Activated CD4-positive, alpha-beta T cell treated with anti-CD3 and anti-CD28 coated beads, Interleukin-2, amount 10 ng/mL, durations not matched to agents 24 days and 14 days (primary cell): ENCODE data around the gene UBR3. TPM values are rescaled to one million over a fixed set of nuclear protein-coding genes. Genes with fewer than 3 reads are reported as not detected.
A peak's percentile ranks its signal among the peaks of the same experiment; 100 is the strongest.
"Not testable (repeated sequence)": the region's sequence is repeated elsewhere in the genome, so short reads cannot be mapped to it uniquely, and the experiment has no call there.

Source experiments
- DNase-seq: peaks from one replicate; pipeline ENCODE4 v3.0.0; 2022
- H3K27ac Mint-ChIP-seq: one replicate; pipeline ENCODE4 v1.8.0; 2022; ENCODE audit warnings: mild to moderate bottlenecking, mixed read lengths
- H3K27me3 Mint-ChIP-seq: one replicate; pipeline ENCODE4 v1.8.0; 2022; ENCODE audit warnings: mixed read lengths
- H3K36me3 Mint-ChIP-seq: one replicate; pipeline ENCODE4 v1.8.0; 2022; ENCODE audit warnings: low read depth, mild to moderate bottlenecking, mixed read lengths
- H3K4me1 Mint-ChIP-seq: one replicate; pipeline ENCODE4 v1.8.0; 2021; ENCODE audit warnings: mixed read lengths
- H3K4me3 Mint-ChIP-seq: one replicate; pipeline ENCODE4 v1.8.0; 2022; ENCODE audit warnings: mild to moderate bottlenecking, moderate library complexity, mixed read lengths
- H3K9me3 Mint-ChIP-seq: one replicate; pipeline ENCODE4 v1.8.0; 2021; ENCODE audit warnings: mixed read lengths
- intact Hi-C: fragments of 100-400 bp; cut with micrococcal nuclease; formaldehyde crosslinking; loops from one replicate; pipeline ENCODE4 v1.15.1; 2023
- total RNA-seq: library from RNA; stranded (reverse); gene quantifications from 2 replicates; pipeline ENCODE4 v1.2.3, GENCODE V29; 2022

UBR3 gene
- total RNA-seq, 1 donor from 2014 or later = 25.8 TPM

DNA sequence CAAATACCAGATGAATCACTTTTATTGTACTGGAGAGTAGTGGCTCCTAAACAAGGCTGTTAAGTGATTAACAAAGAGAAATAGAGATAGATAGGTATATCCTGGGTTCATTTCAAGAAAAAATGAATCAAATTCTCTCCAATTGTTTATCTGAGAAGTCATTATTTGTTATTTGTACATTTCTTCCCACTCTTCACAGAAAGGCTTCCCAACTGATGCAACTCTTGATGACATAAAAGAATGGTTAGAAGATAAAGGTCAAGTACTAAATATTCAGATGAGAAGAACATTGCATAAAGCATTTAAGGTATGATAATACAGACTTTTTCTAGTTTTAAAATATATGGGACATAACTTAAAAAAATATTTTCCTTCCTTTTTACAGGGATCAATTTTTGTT is 20.7 kb upstream of the UBR3 start:
- intact Hi-C loops = no loop called here
- DNase-seq = no peak
- no peaks in the 10 kb centered on the region for H3K27me3 Mint-ChIP-seq
- H3K36me3 Mint-ChIP-seq = peaks cover 51% of the 10 kb centered on the region
- no peak overlapping the region for H3K27ac Mint-ChIP-seq
- peaks cover 6% of the 10 kb centered on the region for H3K4me1 Mint-ChIP-seq
- H3K9me3 Mint-ChIP-seq = no peaks in the 10 kb centered on the region
- no peak overlapping the region for H3K4me3 Mint-ChIP-seq

DNA sequence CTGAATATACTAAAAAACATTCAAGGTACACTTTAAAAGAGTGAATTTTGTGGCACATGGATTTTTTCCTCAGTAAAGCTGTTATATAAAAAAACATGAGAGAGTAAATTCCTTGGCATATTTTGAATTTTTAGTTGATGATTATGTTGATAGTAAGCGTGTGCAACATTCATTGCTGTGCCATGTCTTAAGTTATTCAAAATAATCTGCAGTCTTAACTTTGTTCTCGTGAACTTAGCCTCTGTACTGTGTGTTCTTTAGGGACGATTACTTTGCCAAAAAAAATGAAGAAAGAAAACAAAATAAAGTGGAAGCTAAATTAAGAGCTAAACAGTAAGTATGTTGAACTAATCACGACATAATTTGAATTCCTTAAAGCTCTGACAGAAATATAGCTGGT is 19.0 kb upstream of the UBR3 start:
- no peak overlapping the region for H3K27ac Mint-ChIP-seq
- no peaks in the 10 kb centered on the region for H3K9me3 Mint-ChIP-seq
- H3K4me1 Mint-ChIP-seq = no peaks in the 10 kb centered on the region
- H3K36me3 Mint-ChIP-seq = peaks cover 50% of the 10 kb centered on the region
- DNase-seq = no peak
- intact Hi-C loops = no loop called here
- H3K4me3 Mint-ChIP-seq = no peak overlapping the region
- H3K27me3 Mint-ChIP-seq = no peaks in the 10 kb centered on the region

DNA sequence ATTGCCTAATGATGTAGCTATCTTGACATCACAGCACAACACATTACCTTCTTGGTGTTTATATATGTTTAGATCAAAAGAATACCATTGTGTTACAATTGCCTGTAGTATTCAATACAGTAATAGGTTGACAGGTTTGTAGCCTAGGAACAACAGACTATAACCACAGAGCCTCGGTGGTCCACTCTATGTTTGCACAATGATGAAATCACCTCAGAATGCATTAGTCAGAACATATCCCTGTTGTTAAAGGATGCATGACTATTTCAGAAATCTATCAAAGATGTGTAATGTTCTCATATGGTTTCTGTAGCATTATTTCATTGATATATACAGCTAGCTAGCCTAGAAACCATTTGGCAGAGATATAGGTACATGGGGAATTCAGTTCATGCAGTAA is 11.4 kb upstream of the UBR3 start:
- DNase-seq = no peak
- intact Hi-C loops = no loop called here
- Mint-ChIP-seq H3K9me3 (no peaks in the 10 kb centered on the region), H3K4me1 (peaks cover 8% of the 10 kb centered on the region), H3K27me3 (no peaks in the 10 kb centered on the region), H3K4me3 (no peak overlapping the region), H3K36me3 (peaks cover 65% of the 10 kb centered on the region), H3K27ac (no peak overlapping the region)

DNA sequence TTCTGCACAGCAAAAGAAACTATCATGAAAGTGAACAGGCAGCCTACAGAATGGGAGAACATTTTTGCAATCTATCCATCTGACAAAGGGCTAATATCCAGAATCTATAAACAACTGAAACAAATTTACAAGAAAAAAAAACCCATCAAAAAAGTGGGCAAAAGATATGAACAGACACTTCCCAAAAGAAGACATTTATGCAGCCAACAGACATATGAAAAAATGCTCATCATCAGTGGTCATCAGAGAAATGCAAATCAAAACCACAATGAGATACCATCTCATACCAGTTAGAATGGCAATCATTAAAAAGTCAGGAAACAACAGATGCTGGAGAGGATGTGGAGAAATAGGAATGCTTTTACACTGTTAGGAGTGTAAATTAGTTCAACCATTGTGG is 10.3 kb upstream of the UBR3 start:
- DNase-seq, intact Hi-C loops, H3K27me3 Mint-ChIP-seq, H3K9me3 Mint-ChIP-seq, H3K27ac Mint-ChIP-seq, H3K4me3 Mint-ChIP-seq: not testable (repeated sequence)
- Mint-ChIP-seq H3K36me3 (peaks cover 64% of the 10 kb centered on the region), H3K4me1 (peaks cover 14% of the 10 kb centered on the region)

- not testable (repeated sequence) for H3K4me3 Mint-ChIP-seq
Observed at GRCh38 chr2:169817369-169817768, 9.9 kb upstream of the UBR3 start.

GRCh38 chr2:169818241-169818640 is 9.0 kb upstream of the UBR3 start:
- no peak overlapping the region for H3K4me3 Mint-ChIP-seq
- H3K36me3 Mint-ChIP-seq = peaks cover 62% of the 10 kb centered on the region
- H3K27ac Mint-ChIP-seq = no peak overlapping the region
- no peak for DNase-seq
- H3K4me1 Mint-ChIP-seq = peaks cover 23% of the 10 kb centered on the region
- intact Hi-C loops = no loop called here
- H3K9me3 Mint-ChIP-seq = no peaks in the 10 kb centered on the region
- H3K27me3 Mint-ChIP-seq = no peaks in the 10 kb centered on the region

More at GRCh38 chr2:169817369-169817768, 9.9 kb upstream of the UBR3 start:
- intact Hi-C loops, H3K27ac Mint-ChIP-seq, DNase-seq, H3K27me3 Mint-ChIP-seq, H3K9me3 Mint-ChIP-seq: not testable (repeated sequence)
- peaks cover 60% of the 10 kb centered on the region for H3K36me3 Mint-ChIP-seq
- peaks cover 14% of the 10 kb centered on the region for H3K4me1 Mint-ChIP-seq

DNA sequence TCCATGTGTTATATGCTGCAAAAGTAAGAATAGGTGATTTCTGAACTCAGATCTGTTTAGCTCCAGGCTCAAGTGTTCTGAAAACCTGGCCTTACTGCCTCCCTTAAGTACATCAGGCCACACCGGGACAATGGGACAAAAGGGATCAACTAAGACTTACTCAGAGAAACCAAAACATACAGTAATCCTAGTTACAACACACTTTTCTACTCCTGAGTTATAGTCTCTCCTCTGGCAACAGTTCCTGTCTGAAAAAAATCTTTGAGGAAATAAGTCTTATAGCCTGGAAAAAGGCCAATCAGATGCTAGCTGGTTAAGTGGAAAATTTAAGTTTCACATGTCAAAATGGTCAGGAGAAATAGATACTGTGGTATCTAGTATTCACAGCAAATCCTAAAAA is 8.1 kb upstream of the UBR3 start:
- Mint-ChIP-seq H3K27me3 (no peaks in the 10 kb centered on the region), H3K27ac (no peak overlapping the region), H3K4me3 (no peak overlapping the region), H3K4me1 (peaks cover 30% of the 10 kb centered on the region), H3K9me3 (no peaks in the 10 kb centered on the region), H3K36me3 (peaks cover 64% of the 10 kb centered on the region)
- DNase-seq = no peak
- intact Hi-C loops = no loop called here

DNA sequence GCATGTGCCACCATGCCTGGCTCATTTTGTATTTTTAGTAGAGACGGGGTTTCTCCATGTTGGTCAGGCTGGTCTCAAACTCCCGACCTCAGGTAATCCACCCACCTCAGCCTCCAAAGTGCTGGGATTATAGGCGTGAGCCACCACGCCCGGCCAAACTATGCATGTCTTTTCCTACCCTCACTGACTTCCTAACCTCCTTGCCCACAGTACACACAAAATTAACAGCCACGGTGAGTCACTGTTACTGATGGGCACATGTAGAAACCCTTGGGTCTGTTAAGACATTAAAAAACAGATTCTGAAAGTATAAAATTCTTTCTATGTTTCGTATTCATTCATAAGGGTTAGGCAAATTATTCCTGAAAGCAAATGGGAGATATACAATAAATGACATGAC is 7.2 kb upstream of the UBR3 start:
- DNase-seq, H3K4me3 Mint-ChIP-seq, H3K9me3 Mint-ChIP-seq, intact Hi-C loops, H3K27me3 Mint-ChIP-seq: not testable (repeated sequence)
- peak overlapping the region; percentile 74 for H3K27ac Mint-ChIP-seq
- H3K4me1 Mint-ChIP-seq = peaks cover 34% of the 10 kb centered on the region
- peaks cover 62% of the 10 kb centered on the region for H3K36me3 Mint-ChIP-seq

GRCh38 chr2:169822036-169822435 is 5.2 kb upstream of the UBR3 start:
- no peak for DNase-seq
- Mint-ChIP-seq H3K4me1 (peaks cover 39% of the 10 kb centered on the region), H3K9me3 (no peaks in the 10 kb centered on the region), H3K4me3 (no peak overlapping the region), H3K27ac (no peak overlapping the region), H3K36me3 (peaks cover 47% of the 10 kb centered on the region), H3K27me3 (no peaks in the 10 kb centered on the region)
- intact Hi-C loops = no loop called here

DNA sequence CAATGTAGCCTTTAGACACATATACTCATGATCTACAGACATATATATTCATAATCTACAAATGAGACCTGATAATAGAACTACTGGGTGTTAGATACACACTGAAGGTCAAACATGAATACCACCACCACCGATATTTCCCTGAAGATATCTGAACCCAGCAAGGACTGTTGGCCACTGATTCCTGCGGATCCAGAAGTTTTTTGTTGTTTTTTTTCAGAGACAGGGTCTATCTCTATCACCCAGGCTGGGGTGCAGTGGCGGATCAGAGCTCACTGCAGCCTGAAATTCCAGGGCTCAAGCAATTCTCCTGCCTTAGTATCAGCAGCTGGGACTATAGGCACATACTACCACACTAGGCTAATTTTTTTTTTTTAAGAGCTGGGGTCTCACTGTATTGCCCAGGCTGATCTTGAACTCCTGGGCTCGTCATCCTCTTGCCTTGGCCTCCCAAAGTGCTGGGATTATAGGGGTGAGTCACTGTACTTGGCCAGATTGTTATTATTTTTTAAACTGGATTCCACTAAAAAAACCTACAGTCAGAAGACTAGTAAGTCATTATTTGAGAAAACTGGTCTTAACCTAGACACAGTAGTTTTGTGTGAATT is 4.4 kb upstream of the UBR3 start:
- DNase-seq = no peak
- Mint-ChIP-seq H3K36me3 (peaks cover 39% of the 10 kb centered on the region), H3K27me3 (no peaks in the 10 kb centered on the region), H3K9me3 (no peaks in the 10 kb centered on the region), H3K4me1 (peaks cover 40% of the 10 kb centered on the region), H3K27ac (no peak overlapping the region), H3K4me3 (peak overlapping the region; percentile 74)
- intact Hi-C loops = no loop called here

GRCh38 chr2:169823996-169824372 is 3.3 kb upstream of the UBR3 start:
- no peaks in the 10 kb centered on the region for H3K9me3 Mint-ChIP-seq
- H3K4me1 Mint-ChIP-seq = peaks cover 48% of the 10 kb centered on the region
- intact Hi-C loops = loop anchor here (2.0 kb wide), 1 partner anchor 239 kb away; the partner anchor contains the start of gene PPIG
- H3K27ac Mint-ChIP-seq = peak overlapping the region; percentile 88
- no peak for DNase-seq
- peaks cover 33% of the 10 kb centered on the region for H3K36me3 Mint-ChIP-seq
- H3K4me3 Mint-ChIP-seq = peak overlapping the region; percentile 95
- no peaks in the 10 kb centered on the region for H3K27me3 Mint-ChIP-seq

- H3K36me3 Mint-ChIP-seq = peaks cover 28% of the 10 kb centered on the region
- H3K27me3 Mint-ChIP-seq = no peaks in the 10 kb centered on the region
- H3K27ac Mint-ChIP-seq = peak within 1 kb of the TSS; percentile 88
- no peaks in the 10 kb centered on the region for H3K9me3 Mint-ChIP-seq
- intact Hi-C loops = loop anchor here (1.0 to 2.0 kb wide), 2 partner anchors 53 to 240 kb away; partner anchors contain the start of gene PPIG
- peak; percentile 95 for DNase-seq
- H3K4me3 Mint-ChIP-seq = peak within 1 kb of the TSS; percentile 95
- H3K4me1 Mint-ChIP-seq = peaks cover 44% of the 10 kb centered on the region
Observed at GRCh38 chr2:169824373-169825333, 2.6 kb upstream of the UBR3 start, which contains the start of gene METTL5. Gene METTL5 (minus strand): TSS chr2:169824905. CDS start chr2:169824597, 308 bp downstream.

- H3K4me1 Mint-ChIP-seq = peaks cover 35% of the 10 kb centered on the region
- peak overlapping the region; percentile 92 for H3K4me3 Mint-ChIP-seq
- no peaks in the 10 kb centered on the region for H3K9me3 Mint-ChIP-seq
- intact Hi-C loops = loop anchor here (1.0 kb wide), 1 partner anchor 100 kb away; no protein-coding TSS in a partner anchor
- no peaks in the 10 kb centered on the region for H3K27me3 Mint-ChIP-seq
- peak overlapping the region; percentile 93 for H3K27ac Mint-ChIP-seq
- H3K36me3 Mint-ChIP-seq = peaks cover 10% of the 10 kb centered on the region
- DNase-seq = peak; percentile 85
Observed at GRCh38 chr2:169828141-169828811, 1.0 kb downstream of the UBR3 start.

DNA sequence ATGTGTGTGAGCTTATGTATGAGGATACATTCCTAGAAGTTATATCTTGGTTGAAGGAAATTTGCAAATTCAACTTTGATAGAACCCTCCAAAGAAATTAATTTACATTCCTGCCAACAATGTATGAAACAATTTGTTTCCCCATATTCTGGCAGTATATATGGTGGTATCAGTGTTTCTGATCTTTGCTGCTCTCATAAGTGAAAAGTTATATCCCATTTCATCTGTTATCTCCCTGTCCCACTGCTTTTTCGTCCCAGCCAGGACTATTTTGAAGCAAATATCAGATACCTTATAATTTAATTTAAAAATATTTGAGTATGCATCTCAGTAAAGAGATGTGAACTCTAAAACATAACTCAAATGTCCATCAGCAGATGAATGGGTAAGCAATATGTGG is 7.1 kb downstream of the UBR3 start:
- intact Hi-C loops = no loop called here
- Mint-ChIP-seq H3K9me3 (no peaks in the 10 kb centered on the region), H3K27ac (no peak overlapping the region), H3K36me3 (peaks cover 4% of the 10 kb centered on the region), H3K4me1 (peaks cover 10% of the 10 kb centered on the region), H3K4me3 (no peak overlapping the region), H3K27me3 (no peaks in the 10 kb centered on the region)
- DNase-seq = no peak
